HEK293T (cell line): Measurements from ENCODE around the gene PPP2R5E.

Experiments used
- ARNT ChIP-seq: fragments of 450-650 bp; IDR thresholded peaks from 2 replicates; pipeline ENCODE4 v1.6.1; 2017; ENCODE audit warnings: mild to moderate bottlenecking
- FOXK2 ChIP-seq: fragments of 450-650 bp; IDR thresholded peaks from 2 replicates; pipeline ENCODE4 v1.6.1; 2016; ENCODE audit warnings: mild to moderate bottlenecking
- SP1 ChIP-seq: fragments of 450-650 bp; IDR thresholded peaks from 2 replicates; pipeline ENCODE4 v1.6.1; 2017
- SUZ12 ChIP-seq: fragments of 450-650 bp; IDR thresholded peaks from 2 replicates; pipeline ENCODE4 v1.6.1; 2016; ENCODE audit warnings: mild to moderate bottlenecking
- TARDBP ChIP-seq: fragments of 450-650 bp; IDR thresholded peaks from 2 replicates; pipeline ENCODE4 v1.6.1; 2016
- ZNF384 ChIP-seq: fragments of 450-650 bp; IDR thresholded peaks from 2 replicates; pipeline ENCODE4 v1.6.1; 2016

DNA sequence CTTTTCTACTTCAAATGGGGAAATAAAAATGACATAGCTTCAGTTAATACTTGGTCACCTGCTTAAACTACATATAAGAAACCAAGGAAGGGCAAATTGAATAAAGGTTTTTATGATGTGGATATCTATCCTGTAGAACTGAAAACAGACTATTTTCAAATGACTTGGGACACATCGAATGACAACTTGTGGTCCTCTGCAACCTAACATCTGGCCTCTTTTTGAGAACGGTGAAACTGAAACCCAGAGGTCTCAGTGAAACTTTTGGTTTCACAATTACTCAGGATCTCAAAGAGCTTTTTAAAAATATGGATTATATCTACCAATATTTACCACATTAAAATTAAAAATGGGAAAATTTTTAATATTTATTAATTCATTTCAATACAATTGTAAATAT, 65.2 kb downstream of the PPP2R5E start:
- TF ChIP-seq ZNF384: no peak
- no peak for TF ChIP-seq SUZ12
- TF ChIP-seq ARNT: no peak
- no peak for TF ChIP-seq TARDBP
- no peak for TF ChIP-seq FOXK2
- TF ChIP-seq SP1: no peak
